HG03066 (cell line): ENCODE measurements around the gene WWOX.

Experiments used
- ATAC-seq: cut with Tn5 transposase; IDR thresholded peaks from one replicate; pipeline ENCODE4 v1.9.1; 2021; ENCODE audit warnings: low read depth; ENCODE audit not compliant: unreplicated experiment

The WWOX gene

GRCh38 chr16:78256686-78257375, 157.4 kb downstream of the WWOX start:
- ATAC-seq, result no peak

DNA sequence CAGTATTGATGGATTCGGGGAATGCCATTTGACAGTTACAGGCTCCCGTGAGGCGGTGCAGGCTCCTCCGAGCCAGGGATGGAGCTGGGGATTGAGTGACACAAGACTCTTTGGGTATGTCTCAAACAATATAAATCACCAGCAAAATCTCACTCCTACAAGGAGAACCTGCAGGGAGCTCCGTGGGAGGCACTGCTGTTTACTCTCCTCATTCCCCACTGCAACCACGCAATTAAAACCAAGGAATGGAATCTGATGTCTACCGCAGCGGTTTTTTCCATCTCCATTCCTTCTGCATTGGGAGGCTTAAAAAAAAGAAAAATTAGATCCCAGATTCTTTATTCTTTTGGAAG, 157.9 kb downstream of the WWOX start:
- ATAC-seq, result no peak

GRCh38 chr16:78258375-78259065, 159.1 kb downstream of the WWOX start:
- no peak for ATAC-seq

DNA sequence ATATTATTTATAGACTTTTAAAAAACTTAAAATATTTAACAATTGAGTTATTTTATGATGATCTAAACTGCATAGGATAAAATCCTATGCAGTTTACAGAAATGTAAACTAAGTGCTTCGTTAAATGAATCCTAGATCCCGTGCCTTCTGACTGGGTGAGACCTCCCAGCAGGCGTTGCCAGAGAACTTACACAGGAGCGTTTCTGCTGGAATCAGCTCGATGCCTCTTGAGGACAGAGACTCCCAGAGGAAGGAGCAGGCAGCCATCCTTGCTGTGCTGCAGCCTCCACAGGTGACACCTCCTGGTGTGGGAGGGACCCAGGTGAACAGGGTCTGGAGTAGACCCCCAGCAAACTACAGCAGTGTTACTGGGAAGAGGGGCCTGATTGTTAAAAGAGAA, 160.4 kb downstream of the WWOX start:
- ATAC-seq, result no peak

DNA sequence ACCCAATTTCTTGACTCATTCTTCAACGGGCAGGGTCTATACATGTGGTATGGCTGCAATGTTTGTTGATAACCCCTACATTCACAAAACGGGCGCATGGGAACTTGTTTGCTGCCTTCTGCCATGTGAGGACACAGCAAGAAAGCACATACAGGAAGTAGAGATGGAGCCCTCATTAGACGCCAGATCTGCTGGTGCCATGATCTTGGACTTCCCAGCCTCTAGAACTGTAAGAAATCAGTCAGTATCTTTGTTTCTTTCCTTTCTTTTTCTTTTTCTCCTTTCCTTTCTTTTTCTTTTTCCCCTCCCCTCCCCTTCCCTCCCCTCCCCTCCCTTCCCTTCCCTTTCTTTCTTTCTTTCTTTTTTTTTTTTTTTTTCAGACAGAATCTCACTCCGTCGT, 165.2 kb downstream of the WWOX start:
- ATAC-seq, result no peak

DNA sequence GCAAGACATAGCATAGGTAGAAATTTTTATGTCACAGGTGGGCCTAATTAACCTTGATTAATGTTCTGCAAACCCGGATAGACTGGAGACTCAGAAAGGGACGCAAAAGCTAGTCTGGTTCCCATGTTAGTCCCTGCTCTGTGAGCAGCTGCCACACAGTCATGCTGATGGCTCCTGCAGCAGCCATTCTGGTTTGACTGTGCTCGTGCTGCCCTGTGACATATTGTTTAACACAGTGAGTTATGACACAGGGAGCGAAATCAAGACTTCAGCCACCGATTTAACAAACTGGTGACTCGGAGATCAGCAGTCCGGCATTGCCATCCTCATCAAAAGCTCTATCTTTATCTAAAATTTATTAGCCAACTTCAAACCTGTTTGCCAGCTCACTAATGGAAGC, 169.8 kb downstream of the WWOX start:
- no peak for ATAC-seq

DNA sequence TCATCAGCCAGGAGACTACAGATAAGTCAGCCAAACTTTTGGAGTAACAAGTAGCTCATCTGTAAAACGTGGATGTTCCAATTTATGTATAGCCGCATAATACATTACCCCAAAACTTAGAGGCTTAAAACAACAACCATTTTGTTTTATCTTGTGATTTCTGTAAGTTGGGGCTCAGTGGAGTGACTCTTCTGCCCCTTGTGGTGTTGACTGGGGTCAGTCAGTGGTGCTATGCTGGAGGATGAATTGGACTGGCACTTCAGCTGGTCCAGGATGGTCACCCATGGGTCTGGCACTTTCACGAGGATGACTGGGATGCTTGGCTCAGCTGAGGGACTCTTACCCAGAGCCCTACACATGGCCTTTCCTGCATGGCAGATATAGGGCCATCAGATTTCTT, 172.5 kb downstream of the WWOX start:
- ATAC-seq, result no peak

- ATAC-seq, result no peak
Measured at GRCh38 chr16:78274771-78275170, 175.3 kb downstream of the WWOX start.

DNA sequence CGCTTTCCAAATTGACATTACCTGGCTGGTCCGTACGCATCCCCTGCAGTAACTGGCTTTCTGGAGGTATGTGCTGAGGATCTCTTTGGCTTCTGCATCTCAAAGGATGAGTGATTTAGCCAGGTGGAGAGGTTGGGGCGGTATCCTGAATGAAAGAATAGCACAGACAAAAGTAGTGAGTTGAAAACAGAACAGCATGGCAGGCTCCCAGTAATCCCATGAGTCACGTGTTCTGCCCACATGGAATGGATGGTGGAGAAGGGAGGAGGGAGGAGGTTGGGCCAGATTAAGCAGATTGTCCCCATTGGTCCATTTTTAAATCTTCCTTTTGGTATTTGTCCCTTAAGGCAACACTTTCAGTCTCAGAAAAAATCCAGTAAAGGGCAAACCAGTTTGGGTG, 176.0 kb downstream of the WWOX start:
- no peak for ATAC-seq

GRCh38 chr16:78277321-78278055, 178.0 kb downstream of the WWOX start:
- no peak for ATAC-seq

GRCh38 chr16:78278056-78278450, 178.6 kb downstream of the WWOX start:
- no peak for ATAC-seq

GRCh38 chr16:78281115-78281514, 181.7 kb downstream of the WWOX start:
- no peak for ATAC-seq

DNA sequence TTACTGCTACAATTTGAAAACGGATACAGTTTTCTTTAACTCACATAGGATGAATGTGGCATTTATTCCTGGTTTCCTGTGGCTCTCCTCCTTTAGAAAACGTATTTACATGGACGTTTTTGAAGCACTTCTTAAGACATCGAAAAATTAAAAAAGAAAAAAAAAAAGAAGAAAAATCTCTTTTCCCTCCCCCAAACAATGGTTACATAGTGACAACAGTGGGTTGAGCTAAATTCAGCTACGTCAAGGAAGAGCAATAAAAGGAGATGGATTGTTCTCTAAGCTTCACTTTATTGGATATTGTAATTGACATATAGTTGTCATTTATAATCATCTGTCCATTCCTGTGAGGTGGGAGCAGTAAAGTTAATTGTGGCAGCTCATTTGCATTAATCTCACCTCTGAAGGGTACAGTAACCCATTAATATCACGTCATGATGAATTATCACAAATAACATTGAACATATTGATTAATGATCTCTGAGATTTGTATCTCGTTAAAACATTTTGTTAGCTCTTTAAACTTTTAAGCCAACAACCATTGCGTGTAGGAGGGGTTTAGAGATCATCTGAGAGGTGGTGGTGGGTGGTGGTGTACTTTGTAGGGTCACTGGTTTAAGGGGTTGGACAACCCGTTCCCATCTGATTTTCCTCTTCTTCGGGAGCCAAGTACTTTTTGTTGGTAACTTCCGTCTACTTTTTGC, 184.2 kb downstream of the WWOX start:
- ATAC-seq, result no peak

GRCh38 chr16:78284326-78284725, 184.9 kb downstream of the WWOX start:
- no peak for ATAC-seq

- no peak for ATAC-seq
Measured at GRCh38 chr16:78284957-78285434, 185.5 kb downstream of the WWOX start.

- ATAC-seq, result no peak
Measured at GRCh38 chr16:78285437-78285922, 186.0 kb downstream of the WWOX start.

DNA sequence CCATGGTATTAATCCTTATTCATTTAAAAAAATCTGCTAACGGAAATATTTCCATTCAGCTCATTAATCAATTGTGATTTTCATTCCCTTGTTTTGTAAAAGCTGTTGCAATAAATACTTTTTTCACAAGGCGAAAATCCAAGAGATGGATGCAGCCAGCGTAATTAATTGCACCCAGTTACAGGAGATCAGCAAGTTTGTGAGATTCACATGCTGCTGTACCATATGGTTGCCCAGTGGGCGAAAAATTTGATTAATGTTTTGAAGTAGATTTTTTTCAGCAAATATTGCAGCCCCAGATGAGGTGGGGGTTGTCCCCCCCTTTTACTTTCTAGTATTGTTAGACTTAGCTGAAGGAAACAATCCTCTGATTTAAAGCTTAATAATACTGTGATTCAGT, 186.6 kb downstream of the WWOX start:
- ATAC-seq, result no peak

GRCh38 chr16:78288888-78289287, 189.4 kb downstream of the WWOX start:
- ATAC-seq, result no peak

GRCh38 chr16:78289373-78289772, 189.9 kb downstream of the WWOX start:
- no peak for ATAC-seq

- no peak for ATAC-seq
Measured at GRCh38 chr16:78289844-78290277, 190.4 kb downstream of the WWOX start.

GRCh38 chr16:78290395-78290794, 190.9 kb downstream of the WWOX start:
- no peak for ATAC-seq
